ENCODE data around the gene SH3D19.

DNA sequence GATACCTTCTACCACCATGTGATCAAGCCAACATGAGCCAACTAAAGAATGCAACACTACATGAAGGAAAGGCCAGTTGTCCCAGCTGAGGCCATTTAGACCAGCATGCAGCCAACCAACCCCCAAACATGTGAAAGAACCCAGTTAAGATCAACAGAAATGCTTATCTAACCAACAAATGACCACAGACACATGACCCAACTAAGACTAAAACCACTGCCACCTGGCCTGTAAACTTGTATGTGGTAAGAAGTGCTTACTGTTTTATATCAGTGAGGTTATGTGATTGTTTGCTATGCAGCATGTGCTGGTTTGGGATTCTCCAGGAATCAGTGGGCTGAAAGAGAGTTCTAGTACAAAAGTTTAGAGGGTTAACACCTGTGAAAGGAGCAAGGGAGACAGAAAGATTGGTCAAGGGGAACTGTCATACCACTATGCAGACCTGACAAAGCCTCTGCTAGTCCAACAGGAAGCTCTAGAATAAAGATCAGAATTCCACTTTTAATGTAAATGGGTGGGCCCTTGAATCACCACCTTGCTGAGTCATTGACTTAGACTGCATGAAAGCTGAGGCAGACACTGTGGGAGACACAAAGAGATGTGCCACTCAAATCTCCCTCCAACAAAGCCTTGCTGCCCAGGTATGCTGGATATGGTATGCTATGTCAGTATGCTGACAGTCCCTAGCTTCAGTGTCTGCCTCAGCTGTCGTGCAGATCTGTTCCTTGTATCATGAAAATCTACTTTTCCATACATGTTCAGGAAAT, 6.1 kb upstream of the SH3D19 start:
- TF ChIP-seq POLR2A (IDR thresholded peaks at IDR 0.05) (no peak), POLR2AphosphoS5 (IDR thresholded peaks at IDR 0.05) (no peak), EP300 (IDR thresholded peaks at IDR 0.05) (no peak)
- TF ChIP-seq, protein P1, sequence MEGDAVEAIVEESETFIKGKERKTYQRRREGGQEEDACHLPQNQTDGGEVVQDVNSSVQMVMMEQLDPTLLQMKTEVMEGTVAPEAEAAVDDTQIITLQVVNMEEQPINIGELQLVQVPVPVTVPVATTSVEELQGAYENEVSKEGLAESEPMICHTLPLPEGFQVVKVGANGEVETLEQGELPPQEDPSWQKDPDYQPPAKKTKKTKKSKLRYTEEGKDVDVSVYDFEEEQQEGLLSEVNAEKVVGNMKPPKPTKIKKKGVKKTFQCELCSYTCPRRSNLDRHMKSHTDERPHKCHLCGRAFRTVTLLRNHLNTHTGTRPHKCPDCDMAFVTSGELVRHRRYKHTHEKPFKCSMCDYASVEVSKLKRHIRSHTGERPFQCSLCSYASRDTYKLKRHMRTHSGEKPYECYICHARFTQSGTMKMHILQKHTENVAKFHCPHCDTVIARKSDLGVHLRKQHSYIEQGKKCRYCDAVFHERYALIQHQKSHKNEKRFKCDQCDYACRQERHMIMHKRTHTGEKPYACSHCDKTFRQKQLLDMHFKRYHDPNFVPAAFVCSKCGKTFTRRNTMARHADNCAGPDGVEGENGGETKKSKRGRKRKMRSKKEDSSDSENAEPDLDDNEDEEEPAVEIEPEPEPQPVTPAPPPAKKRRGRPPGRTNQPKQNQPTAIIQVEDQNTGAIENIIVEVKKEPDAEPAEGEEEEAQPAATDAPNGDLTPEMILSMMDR (IDR thresholded peaks at IDR 0.05) = no peak

Measured in gastroesophageal sphincter (tissue), 3 donors.